H1 (cell line): ENCODE data around the gene TMEM156. TPM values are rescaled to one million over a fixed set of nuclear protein-coding genes. Genes with fewer than 3 reads are reported as not detected.

Experiments used
- CTCF ChIA-PET: fragments of 300-600 bp; sonication (Branson Sonifier 250); formaldehyde crosslinking; loops from one replicate; lab custom pipeline; 2021; ENCODE audit not compliant: partially characterized antibody; lab: Charles Lee
- POLR2A ChIA-PET: fragments of 300-600 bp; sonication (Branson Sonifier 250); formaldehyde crosslinking; loops from one replicate; lab custom pipeline; 2021; ENCODE audit warnings: inconsistent platforms; ENCODE audit not compliant: partially characterized antibody; lab: Charles Lee
- DNase-seq, 2 experiments: peaks; one replicate each; pipeline versions ENCODE4 v3.0.0 to v3.0.0-alpha.2; 2010 to 2022; ENCODE audit warnings: low spot score in 2 of 2, low read depth in 1 of 2, mixed read lengths in 1 of 2
- FAIRE-seq: peaks from 2 replicates; lab custom pipeline; 2011; peaks lifted over from hg19 to GRCh38; lab: Jason Lieb, UNC
- H2AFZ ChIP-seq: 2 replicates; pipeline ENCODE4 v1.8.1; 2012; ENCODE audit warnings: low read length, inconsistent platforms
- H2AK5ac ChIP-seq: 2 replicates; pipeline ENCODE4 v1.6.1; 2013; ENCODE audit warnings: low read depth, low read length
- H2BK120ac ChIP-seq: replicated peaks from 2 replicates; pipeline ENCODE3; 2013; ENCODE audit warnings: low read depth, low read length, inconsistent platforms
- H2BK12ac ChIP-seq: 2 replicates; pipeline ENCODE4 v1.6.1; 2013; ENCODE audit warnings: low read depth, low read length
- H2BK15ac ChIP-seq: 2 replicates; pipeline ENCODE4 v1.6.1; 2013; ENCODE audit warnings: low read length
- H2BK20ac ChIP-seq: 2 replicates; pipeline ENCODE4 v1.6.1; 2013; ENCODE audit warnings: low read length
- H2BK5ac ChIP-seq: 2 replicates; pipeline ENCODE4 v1.6.1; 2013; ENCODE audit warnings: low read depth, low read length
- H3K14ac ChIP-seq: 2 replicates; pipeline ENCODE4 v1.6.1; 2013; ENCODE audit warnings: inconsistent platforms; ENCODE audit not compliant: insufficient read length
- H3K18ac ChIP-seq: 2 replicates; pipeline ENCODE4 v1.6.1; 2013; ENCODE audit warnings: low read length; ENCODE audit errors: extremely low read depth
- H3K23ac ChIP-seq: 2 replicates; pipeline ENCODE4 v1.6.1; 2013; ENCODE audit warnings: inconsistent platforms; ENCODE audit not compliant: insufficient read length
- H3K23me2 ChIP-seq: 2 replicates; pipeline ENCODE4 v1.6.1; 2013; ENCODE audit warnings: low read depth, low read length
- H3K27ac ChIP-seq: 2 replicates; pipeline ENCODE4 v1.6.1; 2011; ENCODE audit warnings: low read depth, low read length, inconsistent platforms
- H3K27me3 ChIP-seq, 4 experiments: replicated peaks in 1 of 4; 1 replicate in 1 of 4; 2 replicates in 3 of 4; pipeline versions ENCODE4 v1.6.1 to v1.8.1; 2011 to 2013; ENCODE audit warnings: low read length in 3 of 4, mild to moderate bottlenecking in 3 of 4, inconsistent platforms in 2 of 4, mixed read lengths in 2 of 4, moderate library complexity in 1 of 4; ENCODE audit not compliant: control insufficient read depth in 3 of 4, insufficient read depth in 3 of 4; ENCODE audit errors: extremely low read depth in 1 of 4
- H3K36me3 ChIP-seq, 4 experiments: 2 replicates each; pipeline versions ENCODE4 v1.6.1 to v1.8.1; 2011 to 2013; ENCODE audit warnings: mild to moderate bottlenecking in 4 of 4, low read length in 3 of 4, moderate library complexity in 2 of 4, control low read depth in 1 of 4, inconsistent platforms in 1 of 4; ENCODE audit not compliant: insufficient read depth in 4 of 4, control insufficient read depth in 2 of 4
- H3K4ac ChIP-seq: replicated peaks from 2 replicates; pipeline ENCODE3; 2013; ENCODE audit warnings: low read length, low read depth, mixed read lengths, inconsistent platforms; ENCODE audit not compliant: insufficient read length
- H3K4me1 ChIP-seq, 4 experiments: replicated peaks in 1 of 4; 1 replicate in 1 of 4; 2 replicates in 3 of 4; pipeline versions ENCODE4 v1.6.1 to v1.8.1; 2011 to 2013; ENCODE audit warnings: low read length in 3 of 4, inconsistent platforms in 2 of 4, mixed read lengths in 1 of 4; ENCODE audit not compliant: insufficient read depth in 4 of 4, control insufficient read depth in 3 of 4
- H3K4me2 ChIP-seq, 2 experiments: 2 replicates each; pipeline versions ENCODE4 v1.6.1 to v1.8.1; 2011 to 2013; ENCODE audit warnings: low read depth in 2 of 2, low read length in 2 of 2, control low read depth in 1 of 2, inconsistent platforms in 1 of 2, mild to moderate bottlenecking in 1 of 2; ENCODE audit not compliant: insufficient read depth in 1 of 2
- H3K4me3 ChIP-seq, 4 experiments: fragments of 200-600, 300-600 bp in 1 of 4; sonication (generic), shearing (Covaris generic), sonication (Bioruptor Twin) in 1 of 4; 2 replicates each; pipeline versions ENCODE4 v1.5.1 to v1.8.1; 2011 to 2016; ENCODE audit warnings: low read length in 4 of 4, low read depth in 3 of 4, control low read depth in 2 of 4, inconsistent platforms in 2 of 4, mild to moderate bottlenecking in 2 of 4, mixed read lengths in 1 of 4, moderate library complexity in 1 of 4; ENCODE audit not compliant: insufficient read depth in 2 of 4; ENCODE audit errors: extremely low read depth in 1 of 4
- H3K56ac ChIP-seq: replicated peaks from 2 replicates; pipeline ENCODE3; 2013; ENCODE audit warnings: low read depth, mild to moderate bottlenecking, mixed read lengths, low read length, inconsistent platforms; ENCODE audit not compliant: insufficient read length
- H3K79me1 ChIP-seq: 2 replicates; pipeline ENCODE4 v1.6.1; 2013; ENCODE audit warnings: low read depth, low read length, control low read depth
- H3K79me2 ChIP-seq, 2 experiments: 2 replicates each; pipeline versions ENCODE4 v1.6.1 to v1.8.1; 2012 to 2013; ENCODE audit warnings: low read length in 2 of 2, mild to moderate bottlenecking in 2 of 2, inconsistent platforms in 1 of 2; ENCODE audit not compliant: insufficient read depth in 2 of 2, control insufficient read depth in 1 of 2
- H3K9ac ChIP-seq, 4 experiments: replicated peaks in 1 of 4; 1 replicate in 1 of 4; 2 replicates in 3 of 4; pipeline versions ENCODE4 v1.6.1 to v1.8.1; 2011 to 2013; ENCODE audit warnings: low read depth in 3 of 4, low read length in 3 of 4, control low read depth in 2 of 4, mild to moderate bottlenecking in 2 of 4, moderate library complexity in 2 of 4, inconsistent platforms in 1 of 4; ENCODE audit errors: extremely low read depth in 1 of 4
- H3K9me3 ChIP-seq, 2 experiments: 2 replicates each; pipeline versions ENCODE4 v1.6.1 to v1.8.1; 2012 to 2013; ENCODE audit warnings: mild to moderate bottlenecking in 2 of 2, moderate library complexity in 2 of 2, control low read depth in 1 of 2, inconsistent platforms in 1 of 2, low read depth in 1 of 2, low read length in 1 of 2, mixed read lengths in 1 of 2; ENCODE audit not compliant: insufficient read depth in 2 of 2
- H4K20me1 ChIP-seq, 2 experiments: replicated peaks in 1 of 2; 2 replicates each; pipeline versions ENCODE3 to v1.8.1; 2011 to 2013; ENCODE audit warnings: inconsistent platforms in 2 of 2, low read length in 2 of 2, mild to moderate bottlenecking in 1 of 2; ENCODE audit not compliant: insufficient read depth in 2 of 2, control insufficient read depth in 1 of 2
- H4K5ac ChIP-seq: 2 replicates; pipeline ENCODE4 v1.6.1; 2013; ENCODE audit warnings: low read length, low read depth, mixed read lengths, inconsistent platforms; ENCODE audit not compliant: insufficient read length
- H4K8ac ChIP-seq: 2 replicates; pipeline ENCODE4 v1.8.0; 2013; ENCODE audit warnings: mild to moderate bottlenecking, moderate library complexity, low read length, inconsistent platforms; ENCODE audit not compliant: insufficient read depth; ENCODE audit errors: extremely low read depth
- H4K91ac ChIP-seq: replicated peaks from 2 replicates; pipeline ENCODE3; 2013; ENCODE audit warnings: low read length, mixed read lengths, inconsistent platforms; ENCODE audit not compliant: insufficient read length
- EZH2 ChIP-seq: fragments of 200-600 bp; sonication (generic); IDR thresholded peaks from 2 replicates; pipeline ENCODE4 v1.7.1; 2012; ENCODE audit warnings: low read depth, mild to moderate bottlenecking, moderate library complexity, low read length, inconsistent platforms; ENCODE audit not compliant: severe bottlenecking
- KDM1A ChIP-seq: fragments of 200-600, 300-600 bp; sonication (generic); IDR thresholded peaks from 2 replicates; pipeline ENCODE4 v1.7.1; 2016; ENCODE audit warnings: mild to moderate bottlenecking, low read length, borderline replicate concordance
- KDM5A ChIP-seq: fragments of 200-600 bp; IDR thresholded peaks from 2 replicates; pipeline ENCODE4 v1.7.1; 2012; ENCODE audit warnings: mild to moderate bottlenecking, low read length, inconsistent platforms, mixed read lengths
- POLR2A ChIP-seq, 2 experiments: IDR thresholded peaks; 1 replicate in 1 of 2; 2 replicates in 1 of 2; pipeline ENCODE4 v1.6.1; 2011; ENCODE audit warnings: low read depth in 2 of 2, low read length in 2 of 2, mild to moderate bottlenecking in 2 of 2; ENCODE audit errors: control extremely low read depth in 1 of 2
- WGBS, 2 experiments: shearing (Covaris generic) in 1 of 2; methylation state at CpG; one replicate each; pipeline versions ENCODE4 v1.1.6 to v1.1.7; 2013 to 2015; ENCODE audit warnings: low lambda C conversion rate in 2 of 2, mixed read lengths in 2 of 2, inconsistent platforms in 1 of 2, low coverage in 1 of 2, missing lambda C conversion rate in 1 of 2; ENCODE audit not compliant: insufficient replicate concordance in 2 of 2, insufficient coverage in 1 of 2, insufficient read length in 1 of 2; ENCODE audit errors: extremely low coverage in 1 of 2, missing lambda C conversion rate in 1 of 2; 5-methylcytosine and 5-hydroxymethylcytosine counted together
- polyA plus RNA-seq, 7 experiments: library from polyadenylated mRNA; depleted of rRNA in 3 of 7; stranded (reverse) in 5 of 7; unstranded in 2 of 7; fragments of >200 nt in 5 of 7; fragments of 200-250 nt in 2 of 7; gene quantifications; 1 replicate in 5 of 7; 2 replicates in 1 of 7; 4 replicates in 1 of 7; pipeline versions ENCODE4 v1.2.1 to v1.2.3, GENCODE V29; 2011 to 2013; ENCODE audit warnings: missing spikeins in 2 of 7, mixed read lengths in 2 of 7
- total RNA-seq: library from RNA; stranded (reverse); fragmentation: NEBNext Ultra II Directional; extraction: Animal tissue kit (Norgen Biotek cat#: 25700); gene quantifications from 2 replicates; pipeline ENCODE4 v1.2.1, GENCODE V29; 2021

TMEM156 gene
- total and polyA plus RNA-seq, 2 of the 8 experiments (the other 6 are each of a cell fraction or from before 2014, with no cell fraction given), result not detected

GRCh38 chr4:39022241-39022640 lies 10.0 kb downstream of the TMEM156 start:
- no peaks in the 10 kb centered on the region for H4K20me1 ChIP-seq
- no peaks in the 10 kb centered on the region for H3K9me3 ChIP-seq
- no peak overlapping the region for H2BK15ac ChIP-seq
- no peak overlapping the region for H3K56ac ChIP-seq
- POLR2A ChIA-PET, result no interaction called here
- no peak overlapping the region for H4K5ac ChIP-seq
- H3K36me3 ChIP-seq, result no peaks in the 10 kb centered on the region
- H3K14ac ChIP-seq, result no peak overlapping the region
- no peak overlapping the region for H3K18ac ChIP-seq
- no peak for TF ChIP-seq KDM5A
- no peak for TF ChIP-seq KDM1A
- TF ChIP-seq EZH2, result no peak
- no peak for TF ChIP-seq POLR2A (IDR thresholded peaks at IDR 0.05; ENCODE audit: control extremely low read depth in 1 of 2, low read depth in 2 of 2, low read length in 2 of 2)
- no peaks in the 10 kb centered on the region for H3K23me2 ChIP-seq
- whole genome bisulfite sequencing, 2 experiments, result 92% methylated on average over 2 of the region's 2 CpGs; no CpG with 5 or more reads in 1 of the 2 experiments
- H2BK20ac ChIP-seq, result no peak overlapping the region
- H3K4ac ChIP-seq, result no peak overlapping the region
- no peak overlapping the region for H4K91ac ChIP-seq
- no peaks in the 10 kb centered on the region for H3K27me3 ChIP-seq
- no peaks in the 10 kb centered on the region for H3K79me1 ChIP-seq
- H3K4me3 ChIP-seq, result no peak overlapping the region
- no peak overlapping the region for H4K8ac ChIP-seq
- no peak overlapping the region for H2AFZ ChIP-seq
- CTCF ChIA-PET, result interaction anchor here (1.1 kb wide), 1 partner anchor 9 kb away, joined by 3 read pairs; no protein-coding TSS in a partner anchor
- H3K4me2 ChIP-seq, result no peak overlapping the region
- no peak overlapping the region for H3K9ac ChIP-seq
- H3K23ac ChIP-seq, result no peak overlapping the region
- H3K79me2 ChIP-seq, result no peaks in the 10 kb centered on the region
- H3K4me1 ChIP-seq, result no peaks in the 10 kb centered on the region
- no peak overlapping the region for H2BK12ac ChIP-seq
- no peak overlapping the region for H2AK5ac ChIP-seq
- no peak overlapping the region for H3K27ac ChIP-seq
- FAIRE-seq, result no peak
- no peak overlapping the region for H2BK5ac ChIP-seq
- no peak overlapping the region for H2BK120ac ChIP-seq
- DNase-seq, result no peak
